Mesendoderm (in vitro differentiated cells): ENCODE results near the gene PVR.
"Not testable (repeated sequence)": the region's sequence is repeated elsewhere in the genome, so short reads cannot be mapped to it uniquely, and the experiment has no call there.

Source experiments
- DNase-seq: peaks from one replicate; pipeline ENCODE4 v3.0.0; 2013
- H2AK5ac ChIP-seq: 2 replicates; pipeline ENCODE4 v1.6.1; 2013; ENCODE audit warnings: low read length, inconsistent platforms
- H2BK120ac ChIP-seq: 2 replicates; pipeline ENCODE4 v1.6.1; 2013; ENCODE audit warnings: low read depth, mild to moderate bottlenecking, low read length, moderate library complexity, mixed read lengths
- H2BK15ac ChIP-seq: replicated peaks from 2 replicates; pipeline ENCODE4 v1.6.1; 2013; ENCODE audit warnings: low read depth, mild to moderate bottlenecking, moderate library complexity
- H2BK5ac ChIP-seq: 2 replicates; pipeline ENCODE4 v1.6.1; 2013; ENCODE audit warnings: low read length, inconsistent platforms
- H3K18ac ChIP-seq: 2 replicates; pipeline ENCODE4 v1.6.1; 2013; ENCODE audit warnings: mild to moderate bottlenecking, low read length, mixed read lengths
- H3K23ac ChIP-seq: one replicate; pipeline ENCODE4 v1.6.1; 2013; ENCODE audit warnings: low read length
- H3K27ac ChIP-seq: 2 replicates; pipeline ENCODE4 v1.5.1; 2013; ENCODE audit warnings: low read depth, mild to moderate bottlenecking, inconsistent platforms, low read length, moderate library complexity
- H3K27me3 ChIP-seq: 2 replicates; pipeline ENCODE4 v1.6.1; 2013; ENCODE audit warnings: low read length, control low read depth, mild to moderate bottlenecking, inconsistent platforms; ENCODE audit not compliant: insufficient read depth, poor library complexity
- H3K36me3 ChIP-seq: 2 replicates; pipeline ENCODE4 v1.6.1; 2013; ENCODE audit warnings: low read length, inconsistent platforms; ENCODE audit not compliant: control insufficient read depth, insufficient read depth
- H3K4ac ChIP-seq: one replicate; pipeline ENCODE4 v1.6.1; 2013; ENCODE audit warnings: low read depth, mild to moderate bottlenecking, low read length, moderate library complexity
- H3K4me1 ChIP-seq: 2 replicates; pipeline ENCODE4 v1.6.1; 2013; ENCODE audit warnings: low read depth, low read length, inconsistent platforms; ENCODE audit not compliant: control insufficient read depth
- H3K4me2 ChIP-seq: 2 replicates; pipeline ENCODE4 v1.6.1; 2013; ENCODE audit warnings: low read length
- H3K4me3 ChIP-seq: 2 replicates; pipeline ENCODE4 v1.5.1; 2013; ENCODE audit warnings: mild to moderate bottlenecking, low read length
- H3K56ac ChIP-seq: one replicate; pipeline ENCODE4 v1.6.1; 2013; ENCODE audit warnings: low read length
- H3K79me1 ChIP-seq: 2 replicates; pipeline ENCODE4 v1.6.1; 2013; ENCODE audit warnings: low read length, inconsistent platforms
- H3K79me2 ChIP-seq: 2 replicates; pipeline ENCODE4 v1.6.1; 2013; ENCODE audit warnings: mild to moderate bottlenecking, low read length; ENCODE audit not compliant: control insufficient read depth, insufficient read depth
- H3K9ac ChIP-seq: 2 replicates; pipeline ENCODE4 v1.6.1; 2013; ENCODE audit warnings: low read length, inconsistent platforms
- H4K5ac ChIP-seq: one replicate; pipeline ENCODE4 v1.6.1; 2013; ENCODE audit warnings: low read length
- H4K8ac ChIP-seq: one replicate; pipeline ENCODE4 v1.6.1; 2013; ENCODE audit warnings: low read depth, mild to moderate bottlenecking, control low read depth, low read length, moderate library complexity
- WGBS: extraction: QIAGEN DNeasy Blood & Tissue Kit; methylation state at CpG from one replicate; pipeline ENCODE4 v1.1.7; 2013; ENCODE audit warnings: low lambda C conversion rate, missing lambda C conversion rate; ENCODE audit not compliant: insufficient coverage; ENCODE audit errors: extremely low coverage; 5-methylcytosine and 5-hydroxymethylcytosine counted together

PVR gene

GRCh38 chr19:44706506-44707236 lies 63.0 kb downstream of the PVR start:
- no peaks in the 10 kb centered on the region for H3K36me3 ChIP-seq
- no peak overlapping the region for H2BK15ac ChIP-seq
- no peak overlapping the region for H2BK5ac ChIP-seq
- H3K23ac ChIP-seq: no peak overlapping the region
- no peak overlapping the region for H3K4ac ChIP-seq
- no peaks in the 10 kb centered on the region for H3K27me3 ChIP-seq
- H3K18ac ChIP-seq: no peak overlapping the region
- WGBS: no CpG with 5 or more reads among the region's 6 CpGs
- H3K4me3 ChIP-seq: no peak overlapping the region
- H3K27ac ChIP-seq: no peak overlapping the region
- no peaks in the 10 kb centered on the region for H3K79me1 ChIP-seq
- no peaks in the 10 kb centered on the region for H3K4me1 ChIP-seq
- H4K5ac ChIP-seq: no peak overlapping the region
- no peak overlapping the region for H3K56ac ChIP-seq
- H3K79me2 ChIP-seq: no peaks in the 10 kb centered on the region
- H3K4me2 ChIP-seq: no peak overlapping the region
- no peak overlapping the region for H2AK5ac ChIP-seq
- DNase-seq: no peak
- H3K9ac ChIP-seq: no peak overlapping the region
- H4K8ac ChIP-seq: no peak overlapping the region
- no peak overlapping the region for H2BK120ac ChIP-seq

- Histone ChIP-seq H3K79me2 (no peaks in the 10 kb centered on the region), H2AK5ac (no peak overlapping the region), H3K36me3 (no peaks in the 10 kb centered on the region), H2BK15ac (no peak overlapping the region), H4K5ac (no peak overlapping the region), H3K56ac (no peak overlapping the region), H3K18ac (no peak overlapping the region), H3K27me3 (no peaks in the 10 kb centered on the region), H3K4me1 (no peaks in the 10 kb centered on the region), H3K9ac (no peak overlapping the region), H2BK120ac (no peak overlapping the region), H3K4me2 (no peak overlapping the region), H3K4me3 (no peak overlapping the region), H3K23ac (no peak overlapping the region), H3K79me1 (no peaks in the 10 kb centered on the region), H4K8ac (no peak overlapping the region), H3K27ac (no peak overlapping the region), H3K4ac (no peak overlapping the region), H2BK5ac (no peak overlapping the region)
- DNase-seq: no peak
- no CpG with 5 or more reads among the region's 20 CpGs for WGBS
Measured at GRCh38 chr19:44707794-44708193, 64.1 kb downstream of the PVR start.

DNA sequence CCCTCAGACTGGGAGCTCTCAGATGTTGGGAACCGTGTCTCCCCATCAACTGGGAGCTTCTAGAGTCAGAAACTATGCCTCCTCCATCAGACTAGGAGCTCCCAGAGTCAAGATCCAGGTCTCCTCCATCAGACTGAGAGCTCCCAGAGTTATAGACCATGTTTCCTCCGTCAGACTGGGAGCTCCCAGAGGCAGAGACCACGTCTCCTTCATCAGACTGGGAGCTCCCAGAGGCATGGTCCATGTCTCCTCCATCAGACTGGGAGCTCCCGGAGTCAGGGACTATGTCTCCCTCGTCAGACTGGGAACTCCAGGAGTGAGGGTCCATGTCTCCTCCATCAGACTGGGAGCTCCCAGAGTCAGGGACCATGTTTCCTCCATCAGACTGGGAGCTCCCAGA lies 65.2 kb downstream of the PVR start:
- H3K4me2 ChIP-seq: no peak overlapping the region
- no peak overlapping the region for H3K4me3 ChIP-seq
- no peaks in the 10 kb centered on the region for H3K79me2 ChIP-seq
- no peaks in the 10 kb centered on the region for H3K36me3 ChIP-seq
- no peak overlapping the region for H4K8ac ChIP-seq
- H3K23ac ChIP-seq: no peak overlapping the region
- no peaks in the 10 kb centered on the region for H3K4me1 ChIP-seq
- no peaks in the 10 kb centered on the region for H3K27me3 ChIP-seq
- no peak overlapping the region for H3K4ac ChIP-seq
- H3K9ac ChIP-seq: no peak overlapping the region
- H2BK15ac ChIP-seq: no peak overlapping the region
- H4K5ac ChIP-seq: no peak overlapping the region
- no peak for DNase-seq
- no CpG with 5 or more reads among the region's 5 CpGs for whole genome bisulfite sequencing
- H3K18ac ChIP-seq: no peak overlapping the region
- no peaks in the 10 kb centered on the region for H3K79me1 ChIP-seq
- H2BK5ac ChIP-seq: no peak overlapping the region
- no peak overlapping the region for H3K56ac ChIP-seq
- no peak overlapping the region for H3K27ac ChIP-seq
- no peak overlapping the region for H2AK5ac ChIP-seq
- H2BK120ac ChIP-seq: no peak overlapping the region

- H3K4me1 ChIP-seq, H2BK5ac ChIP-seq, H3K18ac ChIP-seq, H3K56ac ChIP-seq, H4K8ac ChIP-seq, H3K36me3 ChIP-seq, H3K79me2 ChIP-seq, H3K79me1 ChIP-seq, H3K9ac ChIP-seq, H3K23ac ChIP-seq, H2BK15ac ChIP-seq, H2BK120ac ChIP-seq, H3K4me2 ChIP-seq, DNase-seq, H3K27me3 ChIP-seq, H2AK5ac ChIP-seq, H3K27ac ChIP-seq, H3K4me3 ChIP-seq, H3K4ac ChIP-seq, H4K5ac ChIP-seq: not testable (repeated sequence)
- no CpG with 5 or more reads among the region's 4 CpGs for WGBS
Measured at GRCh38 chr19:44709434-44710266, 65.9 kb downstream of the PVR start.

GRCh38 chr19:44710483-44710882 lies 66.8 kb downstream of the PVR start:
- DNase-seq: no peak
- Histone ChIP-seq H3K4me2 (no peak overlapping the region), H3K4me1 (no peaks in the 10 kb centered on the region), H4K5ac (no peak overlapping the region), H3K79me2 (no peaks in the 10 kb centered on the region), H2BK15ac (no peak overlapping the region), H3K9ac (no peak overlapping the region), H3K27me3 (no peaks in the 10 kb centered on the region), H4K8ac (no peak overlapping the region), H3K4me3 (no peak overlapping the region), H3K23ac (no peak overlapping the region), H3K36me3 (no peaks in the 10 kb centered on the region), H3K27ac (no peak overlapping the region), H2BK120ac (no peak overlapping the region), H3K79me1 (no peaks in the 10 kb centered on the region), H2BK5ac (no peak overlapping the region), H3K56ac (no peak overlapping the region), H3K18ac (no peak overlapping the region), H3K4ac (no peak overlapping the region), H2AK5ac (no peak overlapping the region)
- no CpG with 5 or more reads among the region's 14 CpGs for WGBS
